ENCODE data around the gene SPARC.
"Not testable (repeated sequence)": the region's sequence is repeated elsewhere in the genome, so short reads cannot be mapped to it uniquely, and the experiment has no call there.

Gene SPARC

GRCh38 chr5:151699071-151699901 lies 12.6 kb upstream of the SPARC start:
- DNase-seq = no peak

DNA sequence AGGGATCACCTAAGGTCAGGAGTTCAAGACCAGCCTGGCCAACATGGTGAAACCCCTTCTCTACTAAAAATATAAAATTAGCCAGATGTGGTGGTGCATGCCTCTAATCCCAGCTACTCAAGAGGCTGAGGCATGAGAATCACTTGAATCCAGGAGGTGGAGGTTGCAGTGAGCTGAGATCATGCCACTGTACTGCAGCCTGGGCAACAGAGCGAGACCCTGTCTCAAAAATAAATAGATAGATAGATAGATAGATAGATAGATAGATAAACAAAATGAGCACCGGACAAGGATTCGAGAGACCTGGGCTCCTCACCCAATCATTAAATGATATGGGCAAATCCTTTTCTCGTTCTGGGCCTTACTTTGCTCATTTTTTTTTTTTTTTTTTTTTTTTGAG lies 11.4 kb upstream of the SPARC start:
- DNase-seq = not testable (repeated sequence)

- no peak for DNase-seq
These were observed 10.7 kb upstream of the SPARC start for GRCh38 chr5:151697452-151697851.

GRCh38 chr5:151696470-151697061 lies 9.9 kb upstream of the SPARC start:
- no peak for DNase-seq

GRCh38 chr5:151695464-151695863 lies 8.7 kb upstream of the SPARC start:
- no peak for DNase-seq

DNA sequence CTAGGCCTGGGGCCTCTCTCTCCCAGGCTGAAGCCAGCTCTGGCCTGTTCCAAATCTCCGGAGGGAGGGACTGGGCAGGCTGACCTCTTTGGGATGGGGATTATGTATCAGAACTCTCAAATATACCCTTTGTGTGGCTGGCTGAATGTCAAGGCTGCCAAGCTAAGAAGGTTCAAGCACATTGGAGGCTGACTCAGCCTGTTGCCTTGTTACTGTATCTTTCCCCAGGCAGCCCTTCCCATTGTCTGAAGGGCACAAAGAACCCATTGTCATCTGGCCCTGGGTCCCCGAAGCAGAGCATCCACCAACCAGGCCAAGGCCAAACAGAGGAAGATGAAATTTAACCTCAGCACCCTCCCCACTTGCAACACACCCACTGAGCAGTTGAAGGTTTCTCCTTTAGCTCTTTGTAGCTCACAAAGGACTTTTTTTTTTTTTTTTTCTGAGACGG lies 7.3 kb upstream of the SPARC start:
- no peak for DNase-seq

DNA sequence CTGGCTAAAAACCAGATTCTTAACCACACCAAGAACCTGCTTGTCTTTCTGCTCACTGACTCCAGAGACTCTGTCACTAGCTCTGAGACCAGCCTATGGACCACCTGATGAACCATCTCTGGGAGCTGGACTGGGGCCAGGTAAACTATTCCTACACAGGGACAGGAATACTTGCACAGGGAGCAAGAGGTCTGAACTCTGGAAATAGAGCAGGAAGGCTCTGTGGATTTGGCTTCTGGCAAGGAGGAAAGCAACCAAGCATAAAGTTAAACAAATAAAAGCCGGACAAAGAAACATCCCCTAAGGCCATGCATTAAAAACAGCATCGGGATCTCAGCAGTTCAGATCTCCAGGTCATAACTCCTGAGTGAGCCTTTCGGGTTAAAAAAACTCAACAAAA lies 5.6 kb upstream of the SPARC start:
- DNase-seq = no peak

GRCh38 chr5:151691706-151692105 lies 5.0 kb upstream of the SPARC start:
- DNase-seq = no peak

DNA sequence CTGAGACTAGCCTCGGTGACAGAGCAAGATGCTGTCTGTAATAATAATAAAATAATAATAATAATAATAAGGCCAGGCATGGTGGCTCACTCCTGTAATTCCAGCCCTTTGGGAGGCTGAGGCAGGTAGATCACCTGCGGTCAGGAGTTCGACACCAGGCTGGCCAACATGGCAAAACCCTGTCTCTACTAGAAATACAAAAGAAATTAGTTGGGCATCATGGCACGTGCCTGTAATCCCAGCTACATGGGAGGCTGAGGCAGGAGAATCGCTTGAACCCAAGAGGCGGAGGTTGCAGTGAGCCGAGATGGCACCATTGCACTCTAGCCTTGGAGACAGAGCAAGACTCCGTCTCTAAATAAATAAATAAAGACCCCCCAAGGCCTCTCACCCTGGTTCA lies 2.9 kb upstream of the SPARC start:
- DNase-seq = not testable (repeated sequence)

DNA sequence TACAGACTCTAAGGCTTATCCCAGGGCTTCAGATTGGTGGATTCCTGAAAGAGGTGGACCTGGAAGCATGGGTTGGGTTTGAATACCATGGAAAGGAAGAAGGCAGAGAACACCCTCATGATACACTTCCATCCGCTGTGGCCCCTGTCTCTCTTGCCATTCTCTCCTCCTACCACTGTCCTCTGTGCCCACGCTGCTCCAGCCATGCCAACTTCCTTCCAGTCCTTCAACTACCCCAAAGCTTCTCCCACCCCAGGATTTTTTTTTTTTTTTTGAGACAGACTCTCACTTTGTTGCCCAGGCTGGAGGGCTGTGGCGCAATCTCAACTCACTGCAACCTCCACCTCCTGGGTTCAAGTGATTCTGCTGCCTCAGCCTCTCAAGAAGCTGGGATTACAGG lies 1.7 kb upstream of the SPARC start:
- no peak for DNase-seq

DNA sequence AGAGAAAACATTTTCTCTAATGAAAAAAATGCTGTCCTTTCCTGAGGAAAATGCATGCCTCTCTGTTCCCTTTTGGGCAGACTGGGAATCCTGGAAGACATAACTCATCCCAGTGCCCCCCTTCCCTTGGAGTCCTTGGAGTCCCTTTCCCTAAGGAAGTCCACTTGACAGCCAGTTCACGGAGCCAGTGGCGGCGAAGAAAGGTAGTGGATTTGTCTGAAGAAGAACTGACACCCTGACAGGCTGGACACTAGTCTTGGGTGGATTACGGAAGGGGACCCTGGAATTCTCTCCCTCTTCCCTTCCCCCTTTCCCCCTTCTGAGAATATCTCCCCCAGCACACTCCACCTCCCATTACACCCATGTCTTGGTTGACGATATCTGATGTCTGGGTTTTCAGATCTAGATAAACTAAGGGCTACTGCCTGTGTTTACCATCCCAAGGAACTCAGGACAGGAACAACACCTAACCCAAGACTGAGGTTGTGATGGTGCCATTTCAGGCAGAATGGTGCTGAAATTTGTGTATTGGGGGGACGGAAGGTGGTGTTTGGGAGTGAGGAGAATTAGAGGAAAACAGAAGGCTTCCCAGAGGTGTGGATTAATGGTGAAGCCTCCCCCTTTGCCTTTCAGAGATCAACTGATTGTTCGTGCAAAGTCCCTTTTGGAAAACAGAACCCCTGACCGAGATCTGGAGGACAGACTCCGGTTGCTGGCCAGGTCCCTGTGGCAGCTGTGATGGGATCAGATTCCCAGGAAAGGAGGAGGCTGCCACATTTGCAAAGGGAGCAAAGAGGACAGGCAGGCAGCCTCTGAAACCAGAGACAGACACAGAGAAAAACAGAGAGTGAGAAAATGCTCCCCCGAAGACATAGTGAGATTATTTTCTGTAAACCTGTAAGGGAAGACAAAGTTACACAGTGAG lies 704 bp downstream of the SPARC start:
- DNase-seq = no peak

GRCh38 chr5:151684690-151685361 lies 1.9 kb downstream of the SPARC start:
- DNase-seq = no peak

- no peak for DNase-seq
These were observed 2.6 kb downstream of the SPARC start for GRCh38 chr5:151683986-151684588.

GRCh38 chr5:151683444-151683843 lies 3.3 kb downstream of the SPARC start:
- no peak for DNase-seq

DNA sequence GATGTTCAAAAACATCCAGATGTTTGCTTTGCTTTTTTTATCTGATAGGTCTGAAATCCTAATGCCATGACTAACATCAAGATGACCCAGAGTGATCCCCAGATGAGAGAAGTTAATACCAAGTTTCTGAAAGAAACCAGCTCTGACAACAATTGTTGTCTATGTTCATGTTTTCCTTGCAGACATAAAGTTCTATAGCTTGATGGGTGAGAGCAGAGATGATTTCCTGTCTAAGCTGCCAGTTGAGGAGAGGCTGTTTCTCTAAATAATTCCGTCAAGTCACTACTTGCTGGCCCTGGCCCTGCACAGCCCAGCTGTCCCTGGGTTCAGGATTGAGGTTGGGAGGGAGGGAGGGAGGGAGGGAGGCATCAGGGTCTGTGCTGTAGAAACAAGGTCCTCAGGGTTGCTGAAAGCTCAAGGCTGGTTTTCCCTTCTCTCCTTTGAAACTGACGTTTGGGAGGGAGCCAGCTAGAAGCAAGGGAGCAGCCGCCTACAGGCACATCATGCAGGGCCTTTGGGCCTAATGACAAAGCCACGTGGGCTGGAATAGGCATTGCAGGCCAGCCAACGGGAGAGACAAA lies 3.9 kb downstream of the SPARC start:
- no peak for DNase-seq

DNA sequence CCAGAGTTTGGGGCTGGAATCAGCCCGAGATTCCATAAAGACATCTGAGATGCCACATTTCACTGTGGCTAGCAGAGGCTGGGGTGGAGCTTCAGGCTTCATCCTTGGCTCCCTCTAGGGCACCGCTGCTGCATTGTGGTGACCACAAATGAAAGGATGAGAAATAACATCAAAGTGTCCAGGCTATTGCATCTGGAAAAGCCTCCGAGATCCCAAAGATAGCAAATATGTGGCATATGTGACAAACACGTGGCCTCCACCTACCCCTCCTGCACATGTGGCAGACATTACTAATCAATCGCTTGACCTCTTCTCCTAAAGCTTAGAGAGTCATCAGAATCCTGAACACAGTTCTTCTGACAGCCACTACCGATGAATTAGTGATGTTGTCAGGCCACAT lies 4.5 kb downstream of the SPARC start:
- no peak for DNase-seq

DNA sequence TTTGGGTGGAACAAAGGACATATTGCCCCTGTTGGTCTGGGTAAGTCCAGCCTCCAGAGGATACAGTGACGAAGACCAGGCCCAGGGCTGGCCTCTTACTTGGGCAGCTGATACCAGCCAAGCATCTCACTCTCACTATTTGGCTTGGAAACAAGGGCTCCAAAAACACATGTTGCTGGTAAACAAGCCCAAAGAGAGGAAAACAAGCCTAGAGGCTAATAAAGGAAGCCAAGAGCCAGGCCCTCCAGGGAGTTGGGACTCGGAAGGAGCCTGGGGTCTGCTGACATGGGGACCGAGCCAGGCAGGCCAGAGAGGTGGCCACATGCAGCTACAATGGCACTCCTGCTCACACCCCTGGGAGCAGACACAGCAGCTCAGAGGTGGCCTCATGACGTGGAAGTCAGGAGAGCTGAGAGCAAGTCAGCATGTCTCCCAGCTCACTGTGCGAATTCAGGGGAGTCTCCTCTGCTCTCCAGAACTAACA lies 5.7 kb downstream of the SPARC start:
- no peak for DNase-seq

GRCh38 chr5:151680156-151680505 lies 6.6 kb downstream of the SPARC start:
- not testable (repeated sequence) for DNase-seq

GRCh38 chr5:151679421-151680155 lies 7.1 kb downstream of the SPARC start:
- DNase-seq = no peak

GRCh38 chr5:151678713-151679112 lies 8.0 kb downstream of the SPARC start:
- DNase-seq = no peak

Data from hematopoietic multipotent progenitor cell treated with erythropoietin and hydrocortisone succinate and interleukin-3 and kit ligand, for 8 days (in vitro differentiated cells).